Keratinocyte (primary cell): ENCODE data around the gene CCDC186.

Experiments
- CTCF ChIP-seq, 3 experiments: IDR thresholded peaks in 1 of 3; conservative IDR thresholded peaks in 1 of 3; optimal IDR thresholded peaks in 1 of 3; 2 replicates in 2 of 3; 3 replicates in 1 of 3; pipeline versions ENCODE3 to v1.5.1; 2011; ENCODE audit warnings: low read length in 3 of 3, mild to moderate bottlenecking in 3 of 3, moderate library complexity in 2 of 3, control low read depth in 1 of 3, inconsistent platforms in 1 of 3; ENCODE audit not compliant: insufficient read depth in 2 of 3; ENCODE audit errors: extremely low read depth in 1 of 3
- EZH2 ChIP-seq: IDR thresholded peaks from one replicate; pipeline ENCODE4 v1.6.1; 2012; ENCODE audit warnings: inconsistent platforms, mild to moderate bottlenecking, low read length, moderate library complexity

GRCh38 chr10:114115661-114116445 is 58.1 kb downstream of the CCDC186 start:
- TF ChIP-seq CTCF (optimal IDR thresholded peaks at IDR 0.05 in 1 of 3, IDR thresholded peaks at IDR 0.05 in 1 of 3, conservative IDR thresholded peaks at IDR 0.05 in 1 of 3; ENCODE audit: extremely low read depth in 1 of 3, insufficient read depth in 2 of 3, low read length in 3 of 3): no peak
- TF ChIP-seq EZH2: no peak
